KOPT-K1 (cell line): Measurements from ENCODE around the gene OR51E2.

Experiments used
- H3K27ac ChIP-seq: fragments of 200-600 bp; sonication (generic); 2 replicates; pipeline ENCODE4 v1.5.1; 2016; ENCODE audit warnings: antibody characterized with exemption, mild to moderate bottlenecking, low read depth, low read length; ENCODE audit not compliant: poor library complexity, severe bottlenecking
- H3K36me3 ChIP-seq: fragments of 200-600 bp; sonication (generic); 2 replicates; pipeline ENCODE4 v1.5.1; 2017; ENCODE audit warnings: antibody characterized with exemption, mild to moderate bottlenecking, low read length, moderate library complexity; ENCODE audit not compliant: insufficient read depth
- H3K9me3 ChIP-seq: fragments of 200-600 bp; sonication (generic); 2 replicates; pipeline ENCODE4 v1.5.1; 2017; ENCODE audit warnings: antibody characterized with exemption, low read length, mild to moderate bottlenecking; ENCODE audit not compliant: insufficient read depth, poor library complexity, severe bottlenecking

Gene OR51E2

DNA sequence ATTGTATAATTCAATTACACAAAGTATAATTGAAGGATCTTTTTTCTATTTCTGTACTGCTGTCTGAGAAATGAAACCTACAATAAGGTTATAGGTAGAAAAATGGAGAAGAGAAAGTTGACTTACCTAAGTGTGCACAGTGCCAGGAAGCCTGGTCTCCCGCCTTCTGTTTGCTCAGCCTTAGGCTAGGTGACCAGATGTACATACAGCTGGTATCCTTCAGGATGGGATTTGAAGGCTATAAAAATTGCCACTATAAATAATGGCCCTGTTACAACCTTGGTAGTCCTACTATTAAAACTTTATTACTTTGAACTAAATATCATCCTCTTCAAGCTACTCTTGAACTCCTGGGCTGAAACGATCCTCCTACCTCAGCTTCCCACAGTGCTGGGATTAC is 19.7 kb downstream of the OR51E2 start:
- Histone ChIP-seq H3K9me3 (no peaks in the 10 kb centered on the region), H3K36me3 (no peaks in the 10 kb centered on the region), H3K27ac (no peak overlapping the region)

DNA sequence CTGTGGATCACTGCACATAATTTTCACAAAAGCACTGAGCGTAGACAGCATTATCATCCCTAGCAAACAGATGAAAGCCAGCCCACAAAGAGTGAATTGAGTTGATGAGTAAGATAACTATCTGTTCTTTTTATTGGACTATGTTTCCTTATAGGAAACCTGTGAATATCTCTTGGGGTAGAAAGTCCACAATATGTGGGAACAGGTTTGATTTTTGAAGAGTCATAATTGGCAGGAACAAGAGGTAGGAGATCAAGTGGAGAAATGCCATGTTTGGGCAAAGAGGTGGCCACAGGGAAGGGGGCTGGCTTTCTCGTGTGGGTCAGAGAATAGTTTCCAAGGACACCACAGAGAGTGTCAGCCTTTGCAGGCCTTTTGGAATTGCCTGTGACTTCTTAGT is 23.9 kb downstream of the OR51E2 start:
- H3K36me3 ChIP-seq, result no peaks in the 10 kb centered on the region
- H3K27ac ChIP-seq, result no peak overlapping the region
- no peaks in the 10 kb centered on the region for H3K9me3 ChIP-seq

DNA sequence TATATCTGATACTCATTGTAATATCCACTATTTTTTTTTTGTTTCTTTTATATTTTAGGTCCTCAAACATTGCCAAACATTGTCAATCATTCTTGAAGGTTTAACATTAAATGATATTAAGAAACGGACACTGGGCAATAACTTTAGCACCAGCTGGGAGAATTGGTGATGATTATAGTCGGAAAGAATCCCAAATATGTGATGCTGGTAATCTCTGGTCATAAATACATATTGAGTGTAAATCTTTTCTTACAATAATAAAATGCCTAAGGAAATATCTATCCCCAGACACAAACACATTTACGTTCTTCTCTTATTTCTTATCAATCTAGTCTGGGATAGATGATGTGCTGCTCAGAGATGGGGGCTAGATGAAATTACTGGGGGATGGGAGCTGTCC is 25.2 kb downstream of the OR51E2 start:
- no peaks in the 10 kb centered on the region for H3K36me3 ChIP-seq
- H3K9me3 ChIP-seq, result no peaks in the 10 kb centered on the region
- H3K27ac ChIP-seq, result no peak overlapping the region

- H3K9me3 ChIP-seq, result no peaks in the 10 kb centered on the region
- H3K36me3 ChIP-seq, result no peaks in the 10 kb centered on the region
- H3K27ac ChIP-seq, result no peak overlapping the region
Observed at GRCh38 chr11:4671741-4672140, 25.9 kb downstream of the OR51E2 start.

DNA sequence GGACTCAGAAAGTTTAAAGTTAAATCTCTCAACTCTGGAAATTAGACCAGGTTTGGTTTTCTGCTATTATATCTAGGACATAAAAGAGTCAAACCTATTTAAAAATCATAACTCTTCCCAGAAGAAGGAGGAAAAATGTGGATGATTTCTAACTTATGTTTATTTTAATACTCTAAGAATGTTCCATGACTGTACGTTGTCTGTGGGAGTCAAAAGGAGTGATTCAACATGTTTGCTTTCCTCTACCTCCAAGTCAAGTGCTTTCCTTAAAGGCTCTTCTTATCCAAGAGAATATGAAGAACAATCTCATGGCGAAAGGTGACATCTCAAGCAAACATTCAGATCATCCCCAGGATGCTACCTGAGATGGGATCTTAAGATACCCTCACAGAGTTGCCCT is 32.2 kb downstream of the OR51E2 start:
- H3K9me3 ChIP-seq, result no peaks in the 10 kb centered on the region
- no peak overlapping the region for H3K27ac ChIP-seq
- H3K36me3 ChIP-seq, result no peaks in the 10 kb centered on the region

- no peaks in the 10 kb centered on the region for H3K36me3 ChIP-seq
- H3K27ac ChIP-seq, result no peak overlapping the region
- no peaks in the 10 kb centered on the region for H3K9me3 ChIP-seq
Observed at GRCh38 chr11:4664786-4665185, 32.9 kb downstream of the OR51E2 start.

DNA sequence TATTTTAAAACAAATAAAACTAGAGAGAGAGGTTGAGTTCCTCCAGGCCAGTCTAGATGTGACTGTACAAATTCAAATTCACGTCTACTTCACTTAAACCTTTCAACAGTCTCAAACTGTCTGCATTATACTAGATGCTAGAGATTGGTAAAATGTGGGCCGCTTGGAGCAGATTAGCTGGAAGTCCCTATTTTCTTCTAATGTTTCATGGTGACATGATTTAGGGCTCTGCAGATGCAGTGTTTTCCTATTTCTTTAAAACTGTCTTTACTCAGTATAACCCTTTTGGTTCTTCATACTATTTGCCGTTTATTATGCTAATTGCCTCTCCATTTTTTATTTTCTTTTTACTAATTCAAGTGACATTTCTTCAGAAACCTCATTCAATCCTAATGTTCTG is 33.5 kb downstream of the OR51E2 start:
- Histone ChIP-seq H3K9me3 (no peaks in the 10 kb centered on the region), H3K36me3 (no peaks in the 10 kb centered on the region), H3K27ac (no peak overlapping the region)

GRCh38 chr11:4662876-4663275 is 34.8 kb downstream of the OR51E2 start:
- no peaks in the 10 kb centered on the region for H3K9me3 ChIP-seq
- no peak overlapping the region for H3K27ac ChIP-seq
- no peaks in the 10 kb centered on the region for H3K36me3 ChIP-seq

DNA sequence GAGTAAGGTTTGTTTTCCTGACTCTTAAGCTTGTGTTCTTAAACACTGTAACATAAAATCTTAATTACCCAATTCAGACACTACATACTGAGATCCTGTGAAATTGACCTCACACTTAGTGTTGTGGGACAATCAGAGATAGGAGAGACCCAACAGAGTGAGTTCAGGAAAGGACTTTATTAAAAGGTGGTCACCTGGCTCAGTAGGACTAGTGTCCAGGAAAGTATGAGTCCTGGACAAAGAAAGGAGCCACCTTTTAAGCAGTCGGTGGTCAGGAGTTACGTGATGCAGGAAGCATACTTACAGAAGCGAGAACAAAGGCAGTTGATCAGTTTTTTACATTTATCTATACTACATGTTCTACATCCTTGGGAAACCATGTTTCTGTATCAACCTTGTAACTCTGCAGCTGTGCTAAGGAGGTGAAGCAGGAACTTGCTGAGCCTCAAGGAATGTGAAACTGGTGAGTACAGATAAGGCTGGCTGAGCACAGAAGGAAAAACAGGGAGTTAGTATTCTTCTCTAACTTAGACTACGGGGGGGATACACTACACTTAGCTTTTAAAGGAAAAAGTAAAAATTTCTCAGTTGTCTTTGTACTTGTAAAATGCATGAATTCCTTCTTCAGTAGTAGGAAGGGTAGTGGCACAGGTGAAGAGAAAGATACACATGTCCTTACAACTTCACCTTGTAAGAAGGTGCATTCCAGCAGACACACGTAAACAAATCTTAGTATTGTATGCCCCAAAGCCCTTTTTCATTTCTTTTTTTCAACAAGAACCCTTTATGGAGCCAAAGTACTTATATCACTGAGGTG is 38.8 kb downstream of the OR51E2 start:
- H3K27ac ChIP-seq, result no peak overlapping the region
- no peaks in the 10 kb centered on the region for H3K36me3 ChIP-seq
- H3K9me3 ChIP-seq, result no peaks in the 10 kb centered on the region

DNA sequence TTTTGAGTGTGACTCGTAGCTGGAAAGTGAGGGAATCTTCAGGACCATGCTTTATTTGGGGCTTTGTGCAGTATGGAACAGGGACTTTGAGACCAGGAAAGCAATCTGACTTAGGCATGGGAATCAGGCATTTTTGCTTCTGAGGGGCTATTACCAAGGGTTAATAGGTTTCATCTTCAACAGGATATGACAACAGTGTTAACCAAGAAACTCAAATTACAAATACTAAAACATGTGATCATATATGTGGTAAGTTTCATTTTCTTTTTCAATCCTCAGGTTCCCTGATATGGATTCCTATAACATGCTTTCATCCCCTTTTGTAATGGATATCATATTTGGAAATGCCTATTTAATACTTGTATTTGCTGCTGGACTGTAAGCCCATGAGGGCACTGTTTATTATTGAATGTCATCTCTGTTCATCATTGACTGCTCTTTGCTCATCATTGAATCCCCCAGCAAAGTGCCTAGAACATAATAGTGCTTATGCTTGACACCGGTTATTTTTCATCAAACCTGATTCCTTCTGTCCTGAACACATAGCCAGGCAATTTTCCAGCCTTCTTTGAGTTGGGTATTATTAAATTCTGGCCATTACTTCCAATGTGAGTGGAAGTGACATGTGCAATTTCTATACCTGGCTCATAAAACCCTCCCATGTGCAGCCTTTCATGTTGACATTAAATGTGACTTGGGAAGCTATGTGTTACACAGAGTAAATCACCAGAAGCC is 42.9 kb downstream of the OR51E2 start:
- Histone ChIP-seq H3K9me3 (no peaks in the 10 kb centered on the region), H3K27ac (no peak overlapping the region), H3K36me3 (no peaks in the 10 kb centered on the region)

DNA sequence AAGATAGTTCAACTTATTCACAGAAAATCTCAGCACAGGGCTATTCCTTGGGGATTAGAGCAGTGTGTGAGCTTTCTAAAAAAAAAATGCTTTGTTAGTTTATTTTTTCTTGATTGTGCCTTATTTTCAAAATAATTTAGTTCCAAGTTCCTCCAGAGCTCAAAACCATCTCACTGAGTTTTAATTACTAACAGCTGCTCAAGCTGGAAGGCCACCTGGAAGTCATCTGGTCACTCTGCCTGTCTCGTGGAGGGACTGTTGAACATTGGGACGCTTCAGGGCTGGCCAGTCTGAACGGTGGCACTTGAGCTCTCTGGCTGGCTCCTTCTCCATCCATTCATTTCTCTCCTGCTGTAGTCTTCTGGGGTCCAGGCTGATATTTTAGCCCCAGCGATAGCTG is 49.9 kb downstream of the OR51E2 start:
- H3K27ac ChIP-seq, result no peak overlapping the region
- H3K9me3 ChIP-seq, result no peaks in the 10 kb centered on the region
- no peaks in the 10 kb centered on the region for H3K36me3 ChIP-seq

- Histone ChIP-seq H3K9me3 (no peaks in the 10 kb centered on the region), H3K36me3 (no peaks in the 10 kb centered on the region), H3K27ac (no peak overlapping the region)
Observed at GRCh38 chr11:4645974-4646373, 51.7 kb downstream of the OR51E2 start.

DNA sequence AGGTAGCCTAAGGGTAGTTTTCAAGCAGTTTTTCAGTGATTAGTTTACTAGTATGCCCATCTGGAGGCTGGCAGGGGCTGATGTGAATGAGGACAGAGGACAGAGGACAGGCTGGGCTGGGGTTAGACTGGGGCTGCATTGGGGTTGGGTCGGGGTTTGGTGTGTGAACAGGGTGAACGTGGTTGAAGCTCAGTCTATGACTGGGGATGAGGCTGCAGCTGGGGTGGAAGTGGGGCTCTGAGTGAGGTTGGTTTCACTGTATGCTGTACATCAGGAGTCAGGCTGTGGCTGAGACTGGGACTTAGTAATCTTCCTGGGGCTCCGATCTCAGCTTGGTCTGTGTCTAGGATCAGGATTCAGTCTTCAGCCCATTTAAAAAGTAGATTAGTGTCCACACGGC is 53.4 kb downstream of the OR51E2 start:
- Histone ChIP-seq H3K9me3 (no peaks in the 10 kb centered on the region), H3K27ac (no peak overlapping the region), H3K36me3 (no peaks in the 10 kb centered on the region)

- Histone ChIP-seq H3K27ac (no peak within 1 kb of the TSS), H3K9me3 (no peaks in the 10 kb centered on the region), H3K36me3 (no peaks in the 10 kb centered on the region)
Observed at GRCh38 chr11:4643682-4644081, 54.0 kb downstream of the OR51E2 start, which contains the start of gene OR51E1. TSS of gene OR51E1 (plus strand) at chr11:4643982. CDS start at chr11:4652527, 8,545 bp downstream.

DNA sequence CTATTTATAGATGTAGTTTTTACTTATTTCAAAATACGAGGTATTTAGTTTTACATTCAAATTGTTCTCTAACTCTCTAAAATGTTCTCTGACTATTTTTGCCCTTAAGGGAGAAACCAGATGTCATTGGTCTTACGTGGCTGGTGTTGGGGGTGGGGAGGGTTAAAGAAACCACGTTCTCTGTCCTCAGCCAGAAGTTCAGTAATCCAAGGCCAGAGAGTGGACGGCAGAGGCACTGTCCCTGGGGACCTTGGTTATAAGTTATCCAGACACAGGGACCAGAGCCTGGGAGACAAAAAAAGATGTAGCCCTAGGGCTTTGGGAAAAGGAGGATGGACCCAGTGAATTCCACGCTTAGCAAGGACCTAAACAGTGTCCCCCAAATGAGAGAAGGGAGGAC is 54.6 kb downstream of the OR51E2 start:
- no peaks in the 10 kb centered on the region for H3K9me3 ChIP-seq

DNA sequence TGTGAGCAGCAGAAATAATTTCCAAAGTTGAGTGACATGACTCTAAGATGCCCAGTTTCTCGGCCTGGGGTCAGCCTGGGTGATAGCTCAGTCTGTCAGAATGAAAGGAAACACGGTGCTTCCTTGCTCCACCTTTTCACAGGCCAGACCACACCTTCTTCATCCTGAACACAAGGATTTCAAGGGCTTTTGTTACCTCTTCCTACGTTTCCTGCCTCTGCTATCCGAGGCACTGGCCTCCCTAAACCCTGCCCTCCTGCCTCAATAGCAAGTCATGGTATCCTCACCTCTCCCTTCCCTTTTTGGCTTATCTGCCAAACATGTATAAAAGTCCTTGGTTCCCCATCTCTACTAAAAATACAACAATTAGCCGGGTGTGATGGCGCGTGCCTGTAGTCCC is 55.6 kb downstream of the OR51E2 start:
- Histone ChIP-seq H3K27ac (no peak overlapping the region), H3K9me3 (no peaks in the 10 kb centered on the region), H3K36me3 (no peaks in the 10 kb centered on the region)

More for the DNA sequence above, 54.6 kb downstream of the OR51E2 start:
- Histone ChIP-seq H3K27ac (no peak overlapping the region), H3K36me3 (no peaks in the 10 kb centered on the region)
